ENCODE measurements around the gene SCO2. TPM values are rescaled to one million over a fixed set of nuclear protein-coding genes. Genes with fewer than 3 reads are reported as not detected.

SCO2 gene
- total and polyA plus RNA-seq, 12 donors = 0.57 to 2.8 (median 1.1) TPM; not detected in 7

GRCh38 chr22:50526108-50526833, 873 bp upstream of the SCO2 start:
- Histone ChIP-seq H3K9me3 (no peaks in the 10 kb centered on the region), H3K4me3 (peak overlapping the region; percentile 50 to 86 (median 78)), H3K27me3 (peaks cover 0 to 16% (median 3%) of the 10 kb centered on the region in 7 donors), H3K36me3 (peaks cover 0 to 51% (median 26%) of the 10 kb centered on the region in 9 donors), H3K27ac (peak overlapping the region; percentile 69 to 99 (median 94)), H3K4me1 (peaks cover 13 to 63% (median 46%) of the 10 kb centered on the region in 9 donors)
- peak; percentile 58 to 79 (median 69) for TF ChIP-seq CTCF (IDR thresholded peaks at IDR 0.05)
- peak; percentile 85 to 87 for DNase-seq
- intact Hi-C loops (cut with DNase I) = loop anchor here in 2 of 10 donors (5.0 to 10.0 kb wide), 3 partner anchors 36 to 281 kb away; partner anchors contain the start of genes SYCE3 (in 1 of the 2) and TUBGCP6 (in 1 of the 2)
- ATAC-seq = peak; percentile 14 to 44 (median 29)
- WGBS, 2 donors = 1 to 4% methylated on average over 48 to 77 of the region's 77 CpGs

- peak overlapping the region; percentile 69 to 99 (median 94) for H3K27ac ChIP-seq
- ATAC-seq (peak in 2 of 8 donors; percentile 16 to 28), DNase-seq (no peak)
- peaks cover 0 to 12% (median 3%) of the 10 kb centered on the region in 7 donors for H3K27me3 ChIP-seq
- no peaks in the 10 kb centered on the region for H3K9me3 ChIP-seq
- TF ChIP-seq CTCF (IDR thresholded peaks at IDR 0.05) = no peak
- H3K36me3 ChIP-seq = peaks cover 0 to 56% (median 29%) of the 10 kb centered on the region in 9 donors
- peaks cover 13 to 59% (median 42%) of the 10 kb centered on the region in 9 donors for H3K4me1 ChIP-seq
- peak overlapping the region; percentile 50 to 86 (median 78) for H3K4me3 ChIP-seq
- intact Hi-C loops (cut with DNase I) = loop anchor here in 5 of 10 donors (1.0 to 10.0 kb wide), 5 partner anchors 17 to 281 kb away; partner anchors contain the start of genes NCAPH2 (in 5 of the 5), SYCE3 (in 1 of the 5) and TUBGCP6 (in 1 of the 5)
- 0% methylated on average over 20 to 33 of the region's 33 CpGs for WGBS, 2 donors
Measured at GRCh38 chr22:50525858-50526107, 385 bp upstream of the SCO2 start.

- 8 to 9% methylated on average over 19 of the region's 19 CpGs for WGBS, 2 donors
Measured at GRCh38 chr22:50524676-50525103, 708 bp downstream of the SCO2 start.

More at GRCh38 chr22:50524676-50525103, 708 bp downstream of the SCO2 start:
- Histone ChIP-seq H3K27me3 (peaks cover 0 to 7% (median 0%) of the 10 kb centered on the region in 7 donors), H3K9me3 (no peaks in the 10 kb centered on the region), H3K27ac (peak overlapping the region; percentile 69 to 99 (median 94)), H3K4me1 (peaks cover 8 to 50% (median 35%) of the 10 kb centered on the region in 9 donors), H3K36me3 (peaks cover 0 to 67% (median 32%) of the 10 kb centered on the region in 9 donors), H3K4me3 (peak overlapping the region; percentile 50 to 86 (median 78))
- no peak for DNase-seq
- ATAC-seq = peak in 4 of 8 donors; percentile 0 to 6 (median 0)
- intact Hi-C loops (cut with DNase I) = loop anchor here in 6 of 10 donors (1.0 to 10.0 kb wide), 6 partner anchors 16 to 280 kb away; partner anchors contain the start of genes NCAPH2 (in 5 of the 6), CHKB (in 1 of the 6), SYCE3 (in 1 of the 6) and TUBGCP6 (in 1 of the 6)
- no peak for TF ChIP-seq CTCF (IDR thresholded peaks at IDR 0.05)
